Measurements from ENCODE around the gene CDC42SE2.

- no peak for TF ChIP-seq CTCF (IDR thresholded peaks at IDR 0.05 in 4 of 5, conservative IDR thresholded peaks at IDR 0.05 in 1 of 5)
- no peak for TF ChIP-seq POLR2A (IDR thresholded peaks at IDR 0.05)
Measured at GRCh38 chr5:131371835-131372234, 108.0 kb downstream of the CDC42SE2 start.
